Astrocyte (in vitro differentiated cells and primary cell): ENCODE results near the gene CLMN.

Experiments used
- CTCF ChIP-seq: IDR thresholded peaks from 2 replicates; pipeline ENCODE4 v1.5.1; 2011; ENCODE audit warnings: low read depth, mild to moderate bottlenecking, inconsistent platforms, low read length, moderate library complexity; ENCODE audit not compliant: insufficient read depth
- EZH2 ChIP-seq: IDR thresholded peaks from 2 replicates; pipeline ENCODE4 v1.6.1; 2012; ENCODE audit warnings: mild to moderate bottlenecking, low read length, inconsistent platforms; ENCODE audit not compliant: insufficient read depth

- TF ChIP-seq CTCF, result no peak
- TF ChIP-seq EZH2, result no peak
Observed at GRCh38 chr14:95232894-95233584, 86.7 kb downstream of the CLMN start.
